ENCODE results near the gene C14orf93. TPM values are rescaled to one million over a fixed set of nuclear protein-coding genes. Genes with fewer than 3 reads are reported as not detected.

Gene C14orf93, protein sequence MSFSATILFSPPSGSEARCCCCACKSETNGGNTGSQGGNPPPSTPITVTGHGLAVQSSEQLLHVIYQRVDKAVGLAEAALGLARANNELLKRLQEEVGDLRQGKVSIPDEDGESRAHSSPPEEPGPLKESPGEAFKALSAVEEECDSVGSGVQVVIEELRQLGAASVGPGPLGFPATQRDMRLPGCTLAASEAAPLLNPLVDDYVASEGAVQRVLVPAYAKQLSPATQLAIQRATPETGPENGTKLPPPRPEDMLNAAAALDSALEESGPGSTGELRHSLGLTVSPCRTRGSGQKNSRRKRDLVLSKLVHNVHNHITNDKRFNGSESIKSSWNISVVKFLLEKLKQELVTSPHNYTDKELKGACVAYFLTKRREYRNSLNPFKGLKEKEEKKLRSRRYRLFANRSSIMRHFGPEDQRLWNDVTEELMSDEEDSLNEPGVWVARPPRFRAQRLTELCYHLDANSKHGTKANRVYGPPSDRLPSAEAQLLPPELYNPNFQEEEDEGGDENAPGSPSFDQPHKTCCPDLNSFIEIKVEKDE
- total RNA-seq, result 10 to 100 TPM; 10.8 to 24.1 (median 19.4) TPM

DNA sequence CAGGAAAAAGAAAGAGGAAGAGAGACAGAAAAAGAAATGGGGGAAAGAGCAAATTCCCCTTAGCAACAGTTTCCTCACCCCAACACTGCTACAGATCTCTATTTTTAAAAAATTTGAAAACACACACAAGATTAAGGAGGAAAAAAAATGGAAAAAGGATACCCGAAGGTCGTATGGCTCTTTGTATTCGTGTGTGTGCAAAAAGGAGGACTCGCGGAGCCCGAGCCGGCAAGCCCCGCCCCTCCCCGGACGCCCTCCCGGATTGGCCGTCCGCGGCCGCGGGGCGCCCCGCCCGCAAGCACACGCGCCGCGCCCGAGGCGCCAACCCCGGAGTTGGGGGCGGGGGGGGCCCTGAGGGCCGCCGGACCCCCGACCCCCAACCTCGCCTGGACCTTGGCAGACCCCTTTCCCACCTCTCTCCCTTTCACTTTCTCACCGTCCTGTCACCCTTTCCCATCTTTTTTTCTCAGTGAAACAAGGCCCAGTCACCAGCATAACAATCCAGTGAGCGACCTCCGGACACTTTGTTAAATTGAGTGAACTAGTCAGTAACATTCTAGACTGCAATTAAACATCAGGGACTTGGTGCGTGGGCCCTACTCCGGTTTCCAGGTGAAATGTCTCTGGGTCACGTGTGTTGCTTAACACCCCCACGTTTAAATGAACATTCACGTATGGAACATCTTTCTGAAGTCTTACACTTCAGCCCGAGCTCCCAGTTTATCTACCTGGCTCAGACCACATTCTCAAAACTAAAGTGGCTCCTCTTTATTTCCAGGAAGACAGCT, at the start of gene C14orf93:
Gene C14orf93 (minus strand): TSS at position 205 of the 788 bp plus-strand sequence. CDS start 11,120 bp downstream, outside the sequence.
- Histone ChIP-seq H3K4me3 (peak within 1 kb of the TSS; percentile 47 to 78 (median 56)), H3K9me3 (no peaks in the 10 kb centered on the region), H3K27me3 (no peaks in the 10 kb centered on the region), H3K36me3 (no peaks in the 10 kb centered on the region), H3K4me1 (peaks cover 0 to 5% of the 10 kb centered on the region in 2 donors), H3K27ac (peak within 1 kb of the TSS; percentile 90 to 92)
- TF ChIP-seq POLR2A (IDR thresholded peaks at IDR 0.05), result no peak
- peak in 1 of 3 donors; percentile 4 for TF ChIP-seq POLR2AphosphoS5 (IDR thresholded peaks at IDR 0.05)
- TF ChIP-seq, protein P1, sequence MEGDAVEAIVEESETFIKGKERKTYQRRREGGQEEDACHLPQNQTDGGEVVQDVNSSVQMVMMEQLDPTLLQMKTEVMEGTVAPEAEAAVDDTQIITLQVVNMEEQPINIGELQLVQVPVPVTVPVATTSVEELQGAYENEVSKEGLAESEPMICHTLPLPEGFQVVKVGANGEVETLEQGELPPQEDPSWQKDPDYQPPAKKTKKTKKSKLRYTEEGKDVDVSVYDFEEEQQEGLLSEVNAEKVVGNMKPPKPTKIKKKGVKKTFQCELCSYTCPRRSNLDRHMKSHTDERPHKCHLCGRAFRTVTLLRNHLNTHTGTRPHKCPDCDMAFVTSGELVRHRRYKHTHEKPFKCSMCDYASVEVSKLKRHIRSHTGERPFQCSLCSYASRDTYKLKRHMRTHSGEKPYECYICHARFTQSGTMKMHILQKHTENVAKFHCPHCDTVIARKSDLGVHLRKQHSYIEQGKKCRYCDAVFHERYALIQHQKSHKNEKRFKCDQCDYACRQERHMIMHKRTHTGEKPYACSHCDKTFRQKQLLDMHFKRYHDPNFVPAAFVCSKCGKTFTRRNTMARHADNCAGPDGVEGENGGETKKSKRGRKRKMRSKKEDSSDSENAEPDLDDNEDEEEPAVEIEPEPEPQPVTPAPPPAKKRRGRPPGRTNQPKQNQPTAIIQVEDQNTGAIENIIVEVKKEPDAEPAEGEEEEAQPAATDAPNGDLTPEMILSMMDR (IDR thresholded peaks at IDR 0.05), result no peak
- DNase-seq (ENCODE audit: low spot score in 2 of 2), result peak; percentile 70 to 82
- intact Hi-C loops (cut with DNase I; ENCODE audit: low total_unique reads), result no loop called here

DNA sequence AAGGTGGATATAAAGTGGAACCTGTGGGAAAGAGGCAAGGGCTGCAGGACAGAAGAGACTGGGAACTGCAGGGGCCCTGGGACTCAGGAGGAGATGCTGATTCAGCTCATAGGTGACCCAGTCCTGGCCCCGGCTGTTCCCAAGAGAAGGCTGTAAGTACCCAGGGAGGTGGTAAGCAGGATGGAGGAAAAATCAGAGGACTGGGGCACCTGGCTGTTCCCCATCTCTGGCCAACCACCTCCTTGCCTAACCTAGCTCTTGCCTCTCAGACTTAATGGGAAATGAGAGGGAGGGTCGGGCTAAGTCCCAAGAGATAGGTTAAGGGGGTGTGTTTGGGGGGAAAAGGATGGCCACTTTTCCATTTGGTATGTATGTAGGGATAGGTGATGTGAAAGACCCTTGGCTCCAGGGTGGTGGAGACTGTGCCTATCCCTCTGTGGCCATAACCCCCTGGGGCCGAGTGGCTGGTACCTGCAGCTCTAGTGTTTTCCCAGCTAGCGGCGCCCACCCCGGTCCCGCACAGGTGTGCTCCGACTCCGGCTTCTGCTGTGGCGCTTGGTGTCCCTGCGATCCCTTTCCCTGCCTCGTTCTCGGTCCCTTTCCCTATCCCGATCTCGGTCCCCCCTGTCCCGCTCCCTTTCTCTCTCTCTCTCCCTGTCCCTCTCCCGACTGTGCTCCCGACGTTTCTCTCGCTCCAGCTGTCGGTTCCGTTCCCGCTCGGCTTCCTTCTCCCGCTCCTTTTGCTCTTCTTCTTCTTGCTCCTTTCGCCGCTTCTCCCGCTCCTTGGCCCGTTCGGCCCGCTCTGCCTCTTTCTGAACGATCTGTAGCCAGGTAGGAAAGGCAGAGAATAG, 48.9 kb upstream of the C14orf93 start:
- intact Hi-C loops (cut with DNase I; ENCODE audit: low total_unique reads), result no loop called here
- H3K4me3 ChIP-seq, result no peak overlapping the region
- no peaks in the 10 kb centered on the region for H3K27me3 ChIP-seq
- H3K36me3 ChIP-seq, result peaks cover 9% of the 10 kb centered on the region
- H3K4me1 ChIP-seq, result peaks cover 0 to 9% of the 10 kb centered on the region in 2 donors
- H3K9me3 ChIP-seq, result no peaks in the 10 kb centered on the region
- no peak overlapping the region for H3K27ac ChIP-seq
- TF ChIP-seq POLR2A (IDR thresholded peaks at IDR 0.05) (no peak), POLR2AphosphoS5 (IDR thresholded peaks at IDR 0.05) (no peak)
- TF ChIP-seq, protein P1 (IDR thresholded peaks at IDR 0.05), result no peak
- no peak for DNase-seq (ENCODE audit: low spot score in 2 of 2)

DNA sequence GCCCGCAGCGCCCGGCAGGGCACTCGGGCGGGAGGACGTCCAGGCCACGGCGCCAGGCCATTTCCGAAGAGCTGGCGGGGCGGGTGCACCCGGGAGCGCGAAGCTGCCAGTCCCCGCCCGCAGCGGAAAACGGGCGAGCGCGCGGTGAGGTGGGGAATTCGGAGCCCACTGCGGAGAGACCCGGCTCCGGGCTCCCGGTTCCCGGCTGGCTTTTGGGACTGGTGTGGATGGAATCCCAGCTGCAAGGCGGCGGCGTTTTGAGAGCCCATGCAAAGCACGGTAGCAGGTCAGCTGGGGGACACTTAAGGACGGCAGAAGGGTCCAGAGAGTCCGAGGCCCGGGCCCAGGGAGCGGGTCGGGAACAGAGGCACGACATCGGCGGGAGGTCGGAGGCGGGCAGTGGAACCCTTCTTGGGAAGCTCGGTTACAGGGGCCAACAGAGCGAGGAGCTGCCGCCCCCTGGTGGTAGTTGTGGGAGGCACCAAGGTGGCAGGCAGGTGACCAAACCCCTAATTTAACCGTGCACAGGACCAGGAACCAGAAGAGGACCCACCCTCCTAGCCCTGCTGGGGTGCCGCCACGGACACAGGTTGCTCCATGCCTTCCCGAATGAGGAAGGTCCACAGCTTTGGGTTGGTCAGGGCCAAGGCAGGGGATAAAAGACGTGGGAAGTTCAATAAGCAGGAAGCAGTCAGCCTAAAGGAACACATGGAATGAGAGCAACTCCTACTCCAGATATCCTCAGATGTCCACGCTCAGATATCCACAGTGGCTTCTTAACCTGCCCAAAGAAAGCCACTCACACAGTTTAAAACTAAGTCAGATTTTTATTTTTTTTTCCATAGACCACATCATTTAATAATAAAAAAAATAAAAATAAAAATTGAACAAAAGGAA, 48.1 kb upstream of the C14orf93 start:
- peak; percentile 80 to 90 for DNase-seq (ENCODE audit: low spot score in 2 of 2)
- H3K36me3 ChIP-seq, result peaks cover 9% of the 10 kb centered on the region
- H3K4me3 ChIP-seq, result peak overlapping the region; percentile 63 to 78 (median 74)
- TF ChIP-seq, protein P1 (IDR thresholded peaks at IDR 0.05), result peak; percentile 94 to 95 (median 94)
- peak in 2 of 3 donors; percentile 36 to 46 for TF ChIP-seq POLR2AphosphoS5 (IDR thresholded peaks at IDR 0.05)
- TF ChIP-seq POLR2A (IDR thresholded peaks at IDR 0.05), result no peak
- intact Hi-C loops (cut with DNase I; ENCODE audit: low total_unique reads), result no loop called here
- H3K9me3 ChIP-seq, result no peaks in the 10 kb centered on the region
- no peaks in the 10 kb centered on the region for H3K27me3 ChIP-seq
- peak overlapping the region; percentile 56 to 57 for H3K27ac ChIP-seq
- peaks cover 0 to 9% of the 10 kb centered on the region in 2 donors for H3K4me1 ChIP-seq

Data from breast epithelium (tissue), 4 donors.